22Rv1 (cell line): ENCODE results near the gene STYK1.

Experiments used
- ZFX ChIP-seq: fragments of 450-650 bp; IDR thresholded peaks from 2 replicates; pipeline ENCODE4 v1.6.1; 2017; ENCODE audit warnings: antibody characterized with exemption, borderline replicate concordance
- TF ChIP-seq, protein P1 (sequence below): fragments of 450-650 bp; IDR thresholded peaks from 2 replicates; pipeline ENCODE4 v1.5.1; 2017; ENCODE audit warnings: mild to moderate bottlenecking

DNA sequence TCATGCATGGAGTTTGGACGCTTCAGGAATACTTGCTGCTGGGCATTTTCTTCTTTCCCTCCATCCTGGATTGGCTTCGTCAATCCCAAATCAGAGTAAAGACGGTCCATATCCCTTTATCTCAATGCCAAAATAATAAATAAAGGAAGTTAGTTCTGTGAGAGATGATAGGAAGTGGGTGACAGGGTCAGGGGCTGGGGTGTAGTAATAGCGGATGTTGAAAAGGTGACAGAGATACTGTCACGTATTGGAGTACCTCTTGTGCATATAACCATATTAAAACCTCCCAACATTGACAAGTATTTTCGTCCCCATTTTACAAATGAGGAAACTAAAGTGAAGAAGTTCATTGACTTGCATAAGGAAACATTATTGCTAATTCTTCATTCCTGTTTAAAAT lies 72.9 kb downstream of the STYK1 start:
- TF ChIP-seq, protein P1, sequence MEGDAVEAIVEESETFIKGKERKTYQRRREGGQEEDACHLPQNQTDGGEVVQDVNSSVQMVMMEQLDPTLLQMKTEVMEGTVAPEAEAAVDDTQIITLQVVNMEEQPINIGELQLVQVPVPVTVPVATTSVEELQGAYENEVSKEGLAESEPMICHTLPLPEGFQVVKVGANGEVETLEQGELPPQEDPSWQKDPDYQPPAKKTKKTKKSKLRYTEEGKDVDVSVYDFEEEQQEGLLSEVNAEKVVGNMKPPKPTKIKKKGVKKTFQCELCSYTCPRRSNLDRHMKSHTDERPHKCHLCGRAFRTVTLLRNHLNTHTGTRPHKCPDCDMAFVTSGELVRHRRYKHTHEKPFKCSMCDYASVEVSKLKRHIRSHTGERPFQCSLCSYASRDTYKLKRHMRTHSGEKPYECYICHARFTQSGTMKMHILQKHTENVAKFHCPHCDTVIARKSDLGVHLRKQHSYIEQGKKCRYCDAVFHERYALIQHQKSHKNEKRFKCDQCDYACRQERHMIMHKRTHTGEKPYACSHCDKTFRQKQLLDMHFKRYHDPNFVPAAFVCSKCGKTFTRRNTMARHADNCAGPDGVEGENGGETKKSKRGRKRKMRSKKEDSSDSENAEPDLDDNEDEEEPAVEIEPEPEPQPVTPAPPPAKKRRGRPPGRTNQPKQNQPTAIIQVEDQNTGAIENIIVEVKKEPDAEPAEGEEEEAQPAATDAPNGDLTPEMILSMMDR: no peak
- TF ChIP-seq ZFX: no peak
